Measurements from ENCODE around the gene ATP6V1G2. TPM values are rescaled to one million over a fixed set of nuclear protein-coding genes. Genes with fewer than 3 reads are reported as not detected.

The ATP6V1G2 gene
- total RNA-seq, 2 experiments from 2014 or later = 1.0 to 1.5 TPM

DNA sequence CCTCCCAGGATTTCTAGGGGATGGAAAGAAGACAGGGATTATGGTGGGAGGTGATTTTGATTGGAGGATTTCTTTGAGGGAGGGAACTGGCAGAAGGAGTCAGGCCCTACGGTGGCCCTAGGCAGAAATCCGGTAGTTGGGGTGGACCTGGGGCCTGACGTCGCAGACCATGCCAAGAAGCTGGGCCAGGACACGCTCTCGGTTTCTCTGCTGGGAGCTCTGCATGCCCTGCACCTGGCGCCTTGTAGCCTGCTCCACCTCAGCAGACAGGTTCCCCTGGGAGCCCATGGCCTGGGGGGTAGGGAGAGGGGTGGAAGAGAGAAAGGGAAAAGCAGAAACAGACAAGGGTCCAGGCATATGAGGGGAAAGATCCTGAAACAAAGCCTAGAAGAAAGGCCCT lies 1.1 kb downstream of the ATP6V1G2 start:
- no peak for DNase-seq
- H3K9me3 Mint-ChIP-seq = no peaks in the 10 kb centered on the region
- peaks cover 15% of the 10 kb centered on the region for H3K36me3 Mint-ChIP-seq
- H3K4me1 Mint-ChIP-seq = peaks cover 27% of the 10 kb centered on the region
- H3K4me3 Mint-ChIP-seq = no peak overlapping the region
- H3K27ac Mint-ChIP-seq = no peak overlapping the region
- H3K27me3 Mint-ChIP-seq = no peaks in the 10 kb centered on the region

DNA sequence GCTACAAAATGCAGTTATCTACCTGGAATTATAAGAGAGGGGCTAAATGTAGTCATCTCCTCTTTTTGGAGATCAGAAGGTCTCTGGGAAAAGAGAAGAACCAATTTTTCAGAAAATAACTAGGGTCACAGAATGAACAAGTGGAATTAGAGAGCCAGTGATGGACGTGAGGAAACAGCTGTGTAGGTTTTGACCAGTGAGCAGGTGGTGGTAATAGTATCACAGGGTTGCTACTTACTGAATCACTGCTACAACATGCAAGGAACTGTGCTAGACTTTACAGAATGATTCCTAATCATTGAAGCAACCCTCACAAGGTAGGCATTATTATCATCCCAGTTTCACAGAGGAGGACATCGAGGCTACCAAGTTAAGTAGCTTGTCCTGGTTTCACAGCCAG lies 1.7 kb downstream of the ATP6V1G2 start:
- peaks cover 21% of the 10 kb centered on the region for H3K36me3 Mint-ChIP-seq
- peaks cover 33% of the 10 kb centered on the region for H3K4me1 Mint-ChIP-seq
- no peak overlapping the region for H3K27ac Mint-ChIP-seq
- no peaks in the 10 kb centered on the region for H3K27me3 Mint-ChIP-seq
- no peak for DNase-seq
- H3K4me3 Mint-ChIP-seq = no peak overlapping the region
- H3K9me3 Mint-ChIP-seq = no peaks in the 10 kb centered on the region

DNA sequence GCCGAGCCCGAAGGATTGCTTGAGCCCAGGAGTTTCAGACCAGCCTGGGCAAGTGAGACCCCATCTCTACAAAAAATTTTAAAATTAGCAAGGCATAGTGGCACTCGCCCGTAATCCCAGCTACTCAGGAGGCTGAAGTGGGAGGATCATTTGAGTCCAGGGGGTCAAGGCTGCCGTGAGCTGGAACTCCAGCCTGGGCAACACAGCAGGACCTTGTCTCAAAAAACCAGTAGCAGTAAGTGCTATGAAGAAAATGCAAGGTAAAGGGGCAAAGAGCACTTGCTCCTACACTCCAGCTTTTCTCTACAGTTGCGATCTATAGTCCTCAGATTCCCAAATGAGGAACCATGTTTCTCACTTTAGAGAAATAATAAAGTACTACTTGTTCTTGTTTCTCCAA lies 2.8 kb downstream of the ATP6V1G2 start:
- Mint-ChIP-seq H3K36me3 (peaks cover 30% of the 10 kb centered on the region), H3K9me3 (no peaks in the 10 kb centered on the region), H3K27ac (no peak overlapping the region), H3K4me1 (peaks cover 37% of the 10 kb centered on the region), H3K4me3 (peak overlapping the region; percentile 81), H3K27me3 (no peaks in the 10 kb centered on the region)
- DNase-seq = no peak

DNA sequence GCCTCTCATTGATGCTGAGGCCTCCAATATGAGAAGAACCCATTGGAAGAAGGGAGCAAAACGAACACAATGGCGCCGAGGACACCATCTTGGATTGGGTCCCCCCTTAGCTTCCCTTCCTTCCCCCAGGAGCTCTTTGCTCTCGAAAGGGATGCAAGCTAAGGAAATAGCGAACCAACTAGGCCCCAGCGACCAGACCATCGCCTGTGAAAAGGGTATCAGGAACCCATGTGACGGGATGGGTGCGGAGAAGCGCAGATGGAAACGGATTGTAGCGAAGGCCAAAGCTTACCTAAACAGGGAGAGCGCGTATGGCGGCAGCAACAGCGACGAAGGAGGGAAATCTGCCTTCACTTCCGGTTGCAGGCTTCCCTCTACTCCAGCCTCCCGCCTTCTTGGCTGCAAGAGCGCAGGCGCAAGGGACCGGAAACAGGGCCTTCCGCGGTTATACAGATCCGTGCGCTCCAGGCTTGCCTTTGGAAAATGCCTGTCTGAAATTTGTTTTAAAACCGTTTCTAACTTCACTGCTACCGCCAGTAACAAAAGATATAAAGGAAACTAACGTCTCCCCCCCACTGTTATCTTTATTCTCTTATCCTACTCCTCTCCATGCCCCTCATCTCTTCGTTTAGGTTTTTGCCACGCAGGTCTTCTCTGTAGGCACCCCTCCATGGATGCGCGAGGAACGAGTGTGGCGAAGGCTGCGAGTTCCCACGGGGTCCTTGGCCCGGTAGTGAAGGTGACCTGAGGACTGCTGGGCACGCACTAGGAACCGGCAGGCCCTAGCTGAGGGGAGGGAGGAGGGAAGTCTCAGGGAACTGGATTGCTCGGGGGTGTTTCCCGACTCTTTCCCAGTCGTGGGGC lies 4.5 kb downstream of the ATP6V1G2 start, which contains the start of gene DDX39B:
Gene DDX39B, minus strand, starts transcription at position 346 of the 864 bp plus-strand sequence. CDS start 1,471 bp downstream, outside the sequence.
- no peaks in the 10 kb centered on the region for H3K27me3 Mint-ChIP-seq
- DNase-seq = peak; percentile 93
- peak within 1 kb of the TSS; percentile 81 for H3K4me3 Mint-ChIP-seq
- H3K4me1 Mint-ChIP-seq = peaks cover 41% of the 10 kb centered on the region
- peaks cover 39% of the 10 kb centered on the region for H3K36me3 Mint-ChIP-seq
- H3K27ac Mint-ChIP-seq = peak within 1 kb of the TSS; percentile 95
- no peaks in the 10 kb centered on the region for H3K9me3 Mint-ChIP-seq

DNA sequence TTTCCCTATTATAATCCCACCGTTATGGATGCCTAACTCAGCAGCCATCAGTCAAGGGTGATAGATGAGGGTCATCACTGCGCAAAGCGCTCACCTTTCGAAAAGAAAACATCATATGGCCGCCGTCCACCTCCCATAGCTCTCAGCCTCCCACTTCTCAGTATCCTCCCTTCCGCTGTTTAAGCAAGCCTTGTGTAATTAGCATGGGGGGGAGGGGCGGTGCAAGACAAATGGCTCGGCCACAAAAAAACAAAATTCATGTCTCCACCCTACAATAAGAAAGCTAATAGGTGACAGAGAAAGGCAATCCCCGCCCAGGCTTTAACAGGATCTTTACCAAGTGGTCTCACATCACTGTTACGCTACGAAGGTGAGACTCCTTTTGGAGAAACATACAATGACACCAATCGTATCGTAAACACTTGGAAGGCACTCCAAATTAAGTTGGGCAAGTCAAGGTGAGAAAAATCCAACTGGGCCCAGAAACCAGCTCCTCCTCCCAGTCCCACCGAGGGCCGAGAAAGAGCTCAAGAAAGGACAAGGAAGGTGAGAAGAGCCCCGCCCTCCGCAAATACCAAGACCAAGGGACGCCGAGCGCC lies 5.2 kb downstream of the ATP6V1G2 start:
- Mint-ChIP-seq H3K4me1 (peaks cover 45% of the 10 kb centered on the region), H3K36me3 (peaks cover 46% of the 10 kb centered on the region), H3K4me3 (peak overlapping the region; percentile 81), H3K27ac (peak overlapping the region; percentile 95), H3K9me3 (no peaks in the 10 kb centered on the region), H3K27me3 (no peaks in the 10 kb centered on the region)
- peak; percentile 61 for DNase-seq

DNA sequence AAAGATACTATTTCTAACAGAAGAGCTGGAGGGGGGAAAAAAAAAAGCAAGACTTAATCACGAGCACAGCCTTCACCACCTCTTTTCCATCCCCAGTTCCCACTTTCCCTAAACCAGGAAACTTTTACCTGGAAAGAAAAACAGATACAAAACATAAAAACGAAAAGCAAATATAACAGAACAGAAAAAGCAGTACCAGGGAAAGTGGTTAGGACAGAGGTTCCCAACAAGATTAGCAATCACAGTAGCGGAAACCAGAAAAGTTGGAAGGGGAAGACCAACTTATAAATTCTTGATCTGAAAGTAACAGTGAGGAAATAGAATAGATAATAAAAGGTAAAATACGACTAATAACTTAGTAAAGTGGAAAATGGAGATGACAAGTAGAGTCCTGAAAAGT lies 5.8 kb downstream of the ATP6V1G2 start:
- H3K27me3 Mint-ChIP-seq = no peaks in the 10 kb centered on the region
- no peak for DNase-seq
- peaks cover 51% of the 10 kb centered on the region for H3K36me3 Mint-ChIP-seq
- H3K4me1 Mint-ChIP-seq = peaks cover 46% of the 10 kb centered on the region
- H3K27ac Mint-ChIP-seq = peak overlapping the region; percentile 95
- H3K9me3 Mint-ChIP-seq = no peaks in the 10 kb centered on the region
- peak overlapping the region; percentile 81 for H3K4me3 Mint-ChIP-seq

DNA sequence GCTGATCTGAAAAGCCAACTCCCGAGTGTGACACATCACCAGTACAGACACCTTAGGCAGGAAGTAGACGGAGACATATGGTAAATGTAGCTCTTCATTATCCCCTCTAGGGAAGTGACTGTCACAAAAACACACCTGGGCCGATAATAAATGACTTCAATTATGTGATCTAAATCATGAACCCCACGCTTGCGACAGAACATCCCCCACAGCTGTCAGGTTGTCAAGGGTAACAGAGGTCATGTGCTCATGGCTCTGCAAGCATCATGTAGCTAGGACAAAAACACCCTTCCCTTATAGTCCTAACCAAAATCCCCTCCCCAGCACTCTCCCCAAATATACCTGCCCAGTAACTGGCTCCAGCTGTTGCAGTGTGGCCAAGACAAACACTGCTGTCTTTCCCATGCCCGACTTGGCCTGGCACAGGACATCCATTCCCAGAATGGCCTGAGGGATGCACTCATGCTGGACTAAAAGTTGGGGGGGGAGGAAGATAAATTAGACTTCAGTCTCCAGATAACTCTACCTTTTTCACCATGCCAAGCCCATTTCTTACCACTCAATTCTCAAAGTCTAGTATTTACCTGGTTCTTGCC lies 7.5 kb downstream of the ATP6V1G2 start:
- Mint-ChIP-seq H3K9me3 (no peaks in the 10 kb centered on the region), H3K27me3 (no peaks in the 10 kb centered on the region), H3K27ac (peak overlapping the region; percentile 68), H3K36me3 (peaks cover 64% of the 10 kb centered on the region), H3K4me3 (peak overlapping the region; percentile 81), H3K4me1 (peaks cover 57% of the 10 kb centered on the region)
- DNase-seq = no peak

DNA sequence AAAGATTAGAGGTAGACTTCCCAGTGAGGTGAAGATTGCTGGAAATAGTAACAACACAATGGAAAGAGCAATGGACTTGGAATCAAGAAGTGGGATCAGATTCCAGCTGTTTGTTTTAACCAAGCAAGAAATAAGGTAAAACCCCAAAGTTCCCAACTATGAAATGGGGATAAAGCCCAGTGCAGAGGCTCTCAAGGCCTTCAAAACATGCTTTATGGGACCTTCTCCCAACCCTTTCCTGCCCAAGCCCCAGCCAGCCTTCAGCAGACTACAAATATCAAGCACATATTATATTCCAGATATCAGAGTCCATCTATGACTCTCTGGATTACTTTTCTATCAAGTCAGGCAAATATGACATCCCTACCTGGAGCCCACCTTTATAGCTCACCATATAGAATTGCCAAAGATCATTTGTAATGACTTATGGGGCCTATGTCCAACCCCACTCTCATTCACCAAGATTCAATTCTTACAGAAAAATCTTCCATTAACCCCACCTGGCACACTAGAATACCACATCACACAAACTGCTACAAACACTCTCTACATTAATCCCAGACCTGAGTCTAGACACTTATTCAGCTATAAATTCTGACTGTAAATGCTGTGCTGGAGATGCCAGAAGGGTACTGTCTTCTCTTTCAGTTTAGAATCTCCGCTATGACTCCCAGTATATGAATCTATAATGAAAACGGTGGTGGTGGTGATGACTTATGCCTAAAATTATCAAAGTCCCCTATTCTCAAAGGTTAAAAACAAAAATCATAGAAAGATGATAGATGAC lies 10.7 kb downstream of the ATP6V1G2 start:
- H3K27me3 Mint-ChIP-seq = no peaks in the 10 kb centered on the region
- H3K27ac Mint-ChIP-seq = peak overlapping the region; percentile 72
- no peak overlapping the region for H3K4me3 Mint-ChIP-seq
- no peaks in the 10 kb centered on the region for H3K9me3 Mint-ChIP-seq
- DNase-seq = no peak
- peaks cover 74% of the 10 kb centered on the region for H3K36me3 Mint-ChIP-seq
- peaks cover 64% of the 10 kb centered on the region for H3K4me1 Mint-ChIP-seq

DNA sequence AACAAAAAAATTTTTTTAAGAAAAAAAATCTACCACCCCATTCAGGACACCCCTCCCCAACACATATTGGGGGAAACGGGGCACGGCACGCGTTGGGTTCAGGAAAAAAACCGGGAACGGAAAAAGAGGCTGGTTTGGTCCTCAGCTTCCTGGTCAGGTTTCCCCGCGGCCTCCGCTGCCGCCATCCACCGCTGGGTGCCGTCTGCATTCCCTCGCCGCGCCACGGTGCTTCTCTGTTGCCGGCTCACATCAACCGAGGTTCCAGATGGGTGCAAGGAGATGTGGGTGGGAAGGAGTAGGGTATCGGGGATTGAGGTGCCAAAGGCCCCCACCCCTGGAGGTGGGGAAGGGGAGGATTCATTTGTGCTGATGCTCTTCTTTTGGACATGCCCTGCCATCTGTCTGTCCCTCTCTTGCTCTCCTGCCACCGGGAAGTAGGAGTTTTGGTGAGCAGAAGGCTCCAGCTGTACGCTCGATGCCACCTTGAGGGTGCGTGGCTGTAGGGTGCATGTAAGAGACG lies 11.8 kb downstream of the ATP6V1G2 start:
- Mint-ChIP-seq H3K27ac (no peak overlapping the region), H3K4me1 (peaks cover 60% of the 10 kb centered on the region), H3K4me3 (no peak overlapping the region), H3K27me3 (no peaks in the 10 kb centered on the region), H3K9me3 (no peaks in the 10 kb centered on the region), H3K36me3 (peaks cover 73% of the 10 kb centered on the region)
- DNase-seq = no peak

DNA sequence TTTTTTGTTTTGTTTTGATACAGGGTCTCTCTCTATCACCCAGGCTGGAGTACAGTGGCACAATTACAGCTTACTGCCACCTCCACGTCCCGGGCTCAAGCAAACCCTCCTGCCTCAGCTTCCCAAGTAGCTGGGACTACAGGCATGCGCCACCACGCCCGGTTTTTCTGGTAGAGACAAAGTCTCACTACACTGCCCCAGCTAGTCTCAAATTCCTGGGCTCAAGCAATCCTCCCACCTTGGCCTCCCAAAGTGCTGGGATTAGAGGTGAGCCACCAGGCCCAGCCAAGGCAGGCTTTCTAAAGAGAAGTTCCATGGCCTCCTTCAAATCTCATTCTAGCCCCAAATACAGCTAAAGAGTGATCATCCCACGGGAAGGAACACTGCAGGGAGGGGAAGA lies 12.4 kb downstream of the ATP6V1G2 start:
- Mint-ChIP-seq H3K36me3 (peaks cover 67% of the 10 kb centered on the region), H3K27me3 (no peaks in the 10 kb centered on the region), H3K4me1 (peaks cover 54% of the 10 kb centered on the region), H3K4me3 (no peak overlapping the region), H3K9me3 (no peaks in the 10 kb centered on the region), H3K27ac (no peak overlapping the region)
- no peak for DNase-seq

DNA sequence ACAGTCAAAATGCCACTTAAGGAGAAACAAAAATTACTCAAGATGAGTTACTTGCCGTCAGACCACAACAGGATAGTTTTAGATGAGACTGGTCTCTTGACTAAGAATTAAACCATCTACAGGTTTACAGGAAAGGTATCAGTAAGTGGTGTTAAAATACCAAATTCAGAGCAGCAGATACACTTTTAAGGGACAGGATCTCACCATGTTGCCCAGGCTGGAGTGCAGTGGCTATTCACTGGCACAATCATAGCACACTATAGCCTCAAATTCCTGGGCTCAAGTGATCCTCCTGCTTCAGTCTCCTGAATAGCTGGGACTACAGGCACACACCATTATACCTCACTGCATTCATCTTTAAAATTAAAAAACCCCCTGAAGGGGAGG lies 13.0 kb downstream of the ATP6V1G2 start:
- no peak overlapping the region for H3K4me3 Mint-ChIP-seq
- H3K27me3 Mint-ChIP-seq = no peaks in the 10 kb centered on the region
- peak overlapping the region; percentile 17 for H3K27ac Mint-ChIP-seq
- H3K4me1 Mint-ChIP-seq = peaks cover 48% of the 10 kb centered on the region
- peaks cover 62% of the 10 kb centered on the region for H3K36me3 Mint-ChIP-seq
- H3K9me3 Mint-ChIP-seq = no peaks in the 10 kb centered on the region
- DNase-seq = no peak

DNA sequence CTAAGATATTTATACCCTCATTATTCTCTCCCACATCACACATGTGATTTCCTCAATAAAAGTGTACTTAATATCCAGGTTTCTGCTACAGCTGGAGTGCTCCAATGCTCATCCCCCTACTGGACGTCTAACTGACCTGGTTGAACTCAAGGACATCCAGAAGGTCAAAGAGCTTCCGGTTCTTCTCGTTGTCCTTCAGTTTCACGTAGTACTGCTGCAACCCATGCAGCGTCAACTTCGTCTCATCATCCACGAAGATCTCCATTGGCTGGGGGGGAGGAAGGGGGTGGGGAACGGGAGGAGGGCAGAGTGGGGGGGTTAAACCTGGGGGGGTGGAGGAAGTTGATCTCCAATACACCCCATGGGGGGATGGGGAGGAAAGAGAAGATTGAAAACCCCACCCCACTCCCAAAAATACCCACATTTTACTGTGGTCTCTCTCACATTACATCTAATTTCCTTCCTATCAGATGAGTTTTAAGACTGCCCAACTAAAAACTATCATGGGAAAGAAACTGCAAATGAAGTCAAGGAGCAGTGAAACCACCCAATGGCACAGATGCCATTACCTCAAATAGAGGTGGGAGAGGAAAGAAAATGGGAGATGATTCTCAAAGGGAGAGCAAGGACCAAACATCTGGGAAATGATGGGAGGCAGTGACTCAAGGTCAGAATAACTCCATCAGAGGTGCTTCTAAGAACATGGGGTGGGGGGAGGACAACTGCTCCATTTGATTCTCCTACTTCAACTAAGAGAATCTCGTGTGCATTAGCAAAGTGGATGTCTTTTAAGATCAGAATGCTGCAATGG lies 13.6 kb downstream of the ATP6V1G2 start:
- no peak for DNase-seq
- H3K36me3 Mint-ChIP-seq = peaks cover 58% of the 10 kb centered on the region
- no peak overlapping the region for H3K4me3 Mint-ChIP-seq
- H3K4me1 Mint-ChIP-seq = peaks cover 44% of the 10 kb centered on the region
- H3K27me3 Mint-ChIP-seq = no peaks in the 10 kb centered on the region
- peak overlapping the region; percentile 39 for H3K27ac Mint-ChIP-seq
- H3K9me3 Mint-ChIP-seq = no peaks in the 10 kb centered on the region

DNA sequence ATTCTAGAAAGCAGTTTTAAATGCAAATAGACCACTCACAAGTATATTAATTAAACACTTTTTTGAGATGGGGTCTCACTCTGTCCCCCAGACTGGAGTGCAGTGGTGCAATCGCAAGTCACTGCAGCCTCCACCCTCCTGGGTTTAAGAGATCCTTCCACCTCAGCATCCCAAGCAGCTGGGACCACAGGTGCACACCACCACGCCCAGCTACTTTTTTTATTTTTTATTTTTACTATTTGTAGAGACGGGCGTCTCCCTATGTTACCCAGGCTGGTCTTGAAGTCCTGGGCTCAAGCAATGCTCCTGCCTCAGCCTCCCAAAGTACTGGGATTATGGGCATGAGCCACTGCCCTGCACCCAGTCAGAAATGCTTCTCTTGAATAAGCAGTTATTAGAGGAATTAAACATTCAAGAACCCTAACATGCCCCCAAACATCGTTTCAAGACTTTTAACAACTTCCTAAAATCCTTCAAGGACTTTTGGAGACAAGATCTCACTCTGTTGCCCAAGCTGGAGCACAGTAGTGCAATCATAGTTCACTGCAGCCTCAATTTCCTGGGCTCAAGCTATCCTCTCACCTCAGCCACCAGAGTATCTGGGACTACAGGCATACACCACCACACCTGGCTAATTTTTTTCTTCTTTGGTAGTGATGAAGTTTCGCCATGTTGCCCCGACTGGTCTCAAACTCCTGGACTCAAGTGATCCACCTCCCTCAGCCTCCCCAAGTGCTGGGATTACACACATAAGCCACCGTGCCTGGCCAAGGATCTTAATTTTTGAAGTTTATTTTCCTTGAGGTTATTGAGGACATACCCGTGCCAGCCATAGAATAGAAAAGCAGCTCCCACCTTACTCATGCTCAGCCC lies 14.4 kb downstream of the ATP6V1G2 start:
- H3K27ac Mint-ChIP-seq = peak overlapping the region; percentile 39
- DNase-seq = no peak
- no peaks in the 10 kb centered on the region for H3K27me3 Mint-ChIP-seq
- peaks cover 54% of the 10 kb centered on the region for H3K36me3 Mint-ChIP-seq
- no peaks in the 10 kb centered on the region for H3K9me3 Mint-ChIP-seq
- peak overlapping the region; percentile 5 for H3K4me3 Mint-ChIP-seq
- H3K4me1 Mint-ChIP-seq = peaks cover 40% of the 10 kb centered on the region

Data from activated naive CD8-positive, alpha-beta T cell treated with anti-CD3 and anti-CD28 coated beads for 36 hours (primary cell).